Hepatocyte (in vitro differentiated cells): Measurements from ENCODE around the gene MLLT6. TPM values are rescaled to one million over a fixed set of nuclear protein-coding genes. Genes with fewer than 3 reads are reported as not detected.

Experiments used
- DNase-seq: peaks from one replicate; pipeline ENCODE4 v3.0.0-alpha.2; 2016; ENCODE audit warnings: low spot score
- H2AFZ ChIP-seq: fragments of 200-600 bp; sonication (generic); 2 replicates; pipeline ENCODE4 v1.6.0; 2016; ENCODE audit warnings: antibody characterized with exemption, mild to moderate bottlenecking
- H3K27ac ChIP-seq: fragments of 200-600 bp; sonication (generic); 2 replicates; pipeline ENCODE4 v1.5.1; 2016; ENCODE audit warnings: mild to moderate bottlenecking
- H3K27me3 ChIP-seq: fragments of 200-600 bp; sonication (generic); 2 replicates; pipeline ENCODE4 v1.6.1; 2016
- H3K36me3 ChIP-seq: fragments of 200-600 bp; sonication (generic); replicated peaks from 2 replicates; pipeline ENCODE4 v1.5.1; 2016; ENCODE audit warnings: low read depth; ENCODE audit not compliant: insufficient read depth
- H3K4me1 ChIP-seq: fragments of 200-600 bp; sonication (generic); 2 replicates; pipeline ENCODE4 v1.5.1; 2016; ENCODE audit warnings: mild to moderate bottlenecking, moderate library complexity; ENCODE audit not compliant: insufficient read depth
- H3K4me2 ChIP-seq: fragments of 200-600 bp; sonication (generic); 2 replicates; pipeline ENCODE4 v1.6.0; 2016
- H3K4me3 ChIP-seq: fragments of 200-600 bp; sonication (generic); 2 replicates; pipeline ENCODE4 v1.5.1; 2016; ENCODE audit warnings: mild to moderate bottlenecking
- H3K79me2 ChIP-seq: fragments of 200-600 bp; sonication (generic); 2 replicates; pipeline ENCODE4 v1.6.0; 2017; ENCODE audit warnings: mild to moderate bottlenecking
- H3K9me2 ChIP-seq: fragments of 200-600 bp; sonication (generic); replicated peaks from 2 replicates; pipeline ENCODE4 v1.6.0; 2017; ENCODE audit warnings: mild to moderate bottlenecking; ENCODE audit not compliant: insufficient read depth
- H3K9me3 ChIP-seq: fragments of 200-600 bp; sonication (generic); 2 replicates; pipeline ENCODE4 v1.5.1; 2016; ENCODE audit warnings: low read depth, mild to moderate bottlenecking
- H4K20me1 ChIP-seq: fragments of 200-600 bp; sonication (generic); 2 replicates; pipeline ENCODE4 v1.6.0; 2016; ENCODE audit warnings: mild to moderate bottlenecking; ENCODE audit not compliant: insufficient read depth, poor library complexity, severe bottlenecking
- EZH2 ChIP-seq: fragments of 200-600 bp; sonication (generic); IDR thresholded peaks from 2 replicates; pipeline ENCODE4 v1.6.1; 2016; ENCODE audit warnings: antibody characterized with exemption, mild to moderate bottlenecking, borderline replicate concordance
- EZH2phosphoT487 ChIP-seq: fragments of 200-600 bp; sonication (generic); IDR thresholded peaks from one replicate; pipeline ENCODE4 v1.6.1; 2018; ENCODE audit warnings: antibody characterized with exemption, mild to moderate bottlenecking, low read depth, moderate library complexity; ENCODE audit not compliant: unreplicated experiment, severe bottlenecking
- WGBS: methylation state at CpG from one replicate; pipeline ENCODE4 v1.1.6; 2016; ENCODE audit warnings: low lambda C conversion rate; ENCODE audit errors: missing lambda C conversion rate; 5-methylcytosine and 5-hydroxymethylcytosine counted together
- polyA plus RNA-seq: library from polyadenylated mRNA; unstranded; fragments of >200 nt; fragmentation: Nextera tagmentation; extraction: Ambion mirVana; gene quantifications from 2 replicates; pipeline ENCODE4 v1.2.1, GENCODE V29; 2016
- total RNA-seq: library from RNA; depleted of rRNA; stranded (reverse); fragments of >200 nt; gene quantifications from 2 replicates; pipeline ENCODE4 v1.2.3, GENCODE V29; 2014
- TF ChIP-seq, protein P1 (sequence below): fragments of 200-600 bp; sonication (generic); IDR thresholded peaks from 2 replicates; pipeline ENCODE4 v1.5.1; 2016; ENCODE audit warnings: antibody characterized with exemption, mild to moderate bottlenecking; ENCODE audit not compliant: poor library complexity

The MLLT6 gene
- total and polyA plus RNA-seq, 2 experiments from 2014 or later, result 10.6 to 27.5 TPM

DNA sequence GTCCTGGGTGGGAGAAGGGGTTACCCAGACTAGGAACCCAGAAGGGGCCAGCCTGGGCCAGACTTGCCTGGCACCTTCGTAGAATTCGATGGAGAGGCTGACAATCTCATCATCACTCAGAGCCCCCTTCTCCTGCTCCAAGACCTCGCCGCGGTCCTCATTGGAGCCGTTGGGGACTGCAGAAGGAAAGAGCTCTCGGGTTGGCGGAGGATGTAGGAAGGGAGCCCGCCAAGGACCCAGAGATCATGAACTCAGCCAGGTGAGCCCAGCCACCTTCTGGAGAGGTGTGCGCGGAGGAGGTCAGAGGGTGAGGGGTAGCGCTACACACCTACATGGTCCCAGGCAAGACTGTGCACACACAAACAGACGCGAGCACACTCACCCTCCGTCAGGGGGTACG is 33.6 kb downstream of the MLLT6 start:
- no peak overlapping the region for H3K4me2 ChIP-seq

DNA sequence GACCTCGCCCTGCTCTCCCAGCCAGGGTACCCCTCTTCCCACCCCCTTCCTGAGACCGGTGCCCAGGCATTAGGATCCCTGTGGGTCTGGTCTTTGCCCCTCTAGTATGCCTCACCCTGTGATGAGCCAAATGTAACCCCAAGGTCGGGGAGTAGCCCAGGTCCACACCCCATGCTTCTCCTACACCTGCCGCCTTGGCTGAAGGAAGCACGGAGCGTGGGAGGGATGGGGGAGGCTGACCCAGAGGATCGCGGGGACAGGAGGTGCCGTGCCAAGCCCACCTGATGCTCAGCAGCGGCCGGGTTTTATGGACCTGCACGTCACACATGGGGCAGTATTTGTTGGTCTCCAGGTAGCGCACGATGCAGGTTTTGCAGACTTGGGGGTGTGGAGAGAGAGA is 34.2 kb downstream of the MLLT6 start:
- Histone ChIP-seq H4K20me1 (peaks cover 54% of the 10 kb centered on the region), H3K27ac (no peak overlapping the region)
- no peak for DNase-seq

More for the DNA sequence above, 33.6 kb downstream of the MLLT6 start:
- Histone ChIP-seq H4K20me1 (peaks cover 51% of the 10 kb centered on the region), H2AFZ (no peak overlapping the region), H3K4me3 (no peak overlapping the region), H3K9me3 (no peaks in the 10 kb centered on the region), H3K36me3 (no peaks in the 10 kb centered on the region), H3K4me1 (peaks cover 24% of the 10 kb centered on the region), H3K9me2 (no peaks in the 10 kb centered on the region), H3K79me2 (peaks cover 58% of the 10 kb centered on the region), H3K27ac (no peak overlapping the region), H3K27me3 (no peaks in the 10 kb centered on the region)
- 99% methylated on average over 16 of the region's 16 CpGs for WGBS
- no peak for TF ChIP-seq EZH2
- TF ChIP-seq, protein P1, sequence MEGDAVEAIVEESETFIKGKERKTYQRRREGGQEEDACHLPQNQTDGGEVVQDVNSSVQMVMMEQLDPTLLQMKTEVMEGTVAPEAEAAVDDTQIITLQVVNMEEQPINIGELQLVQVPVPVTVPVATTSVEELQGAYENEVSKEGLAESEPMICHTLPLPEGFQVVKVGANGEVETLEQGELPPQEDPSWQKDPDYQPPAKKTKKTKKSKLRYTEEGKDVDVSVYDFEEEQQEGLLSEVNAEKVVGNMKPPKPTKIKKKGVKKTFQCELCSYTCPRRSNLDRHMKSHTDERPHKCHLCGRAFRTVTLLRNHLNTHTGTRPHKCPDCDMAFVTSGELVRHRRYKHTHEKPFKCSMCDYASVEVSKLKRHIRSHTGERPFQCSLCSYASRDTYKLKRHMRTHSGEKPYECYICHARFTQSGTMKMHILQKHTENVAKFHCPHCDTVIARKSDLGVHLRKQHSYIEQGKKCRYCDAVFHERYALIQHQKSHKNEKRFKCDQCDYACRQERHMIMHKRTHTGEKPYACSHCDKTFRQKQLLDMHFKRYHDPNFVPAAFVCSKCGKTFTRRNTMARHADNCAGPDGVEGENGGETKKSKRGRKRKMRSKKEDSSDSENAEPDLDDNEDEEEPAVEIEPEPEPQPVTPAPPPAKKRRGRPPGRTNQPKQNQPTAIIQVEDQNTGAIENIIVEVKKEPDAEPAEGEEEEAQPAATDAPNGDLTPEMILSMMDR, result no peak
- TF ChIP-seq EZH2phosphoT487, result no peak
- DNase-seq, result no peak

DNA sequence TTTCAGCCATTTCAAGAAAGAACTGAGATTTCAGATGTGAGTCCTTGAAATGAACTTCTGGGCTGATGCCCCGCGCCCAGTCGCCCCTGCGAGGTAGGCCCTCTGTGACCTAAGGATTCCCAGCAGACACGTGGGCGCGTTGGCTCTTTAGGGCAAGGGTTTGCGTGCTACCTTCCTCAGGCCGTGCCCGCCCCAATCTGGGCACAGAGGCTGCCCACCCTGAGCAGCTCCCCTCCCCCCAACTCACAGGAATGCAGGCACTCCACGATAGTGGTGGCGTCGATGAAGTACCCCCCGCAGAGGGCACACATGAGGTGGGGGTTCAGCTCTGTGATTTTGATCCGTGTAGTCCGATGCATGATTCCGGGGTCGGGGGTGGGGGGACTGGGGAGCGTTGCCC is 35.0 kb downstream of the MLLT6 start:
- Histone ChIP-seq H2AFZ (no peak overlapping the region), H4K20me1 (peaks cover 54% of the 10 kb centered on the region), H3K4me1 (peaks cover 28% of the 10 kb centered on the region), H3K36me3 (no peaks in the 10 kb centered on the region), H3K27ac (no peak overlapping the region), H3K79me2 (peaks cover 72% of the 10 kb centered on the region), H3K4me3 (no peak overlapping the region), H3K9me3 (no peaks in the 10 kb centered on the region), H3K9me2 (no peaks in the 10 kb centered on the region), H3K27me3 (no peaks in the 10 kb centered on the region), H3K4me2 (no peak overlapping the region)
- 91% methylated on average over 19 of the region's 19 CpGs for WGBS
- TF ChIP-seq EZH2 (no peak), EZH2phosphoT487 (no peak)
- TF ChIP-seq, protein P1, result no peak
- DNase-seq, result no peak

More for the DNA sequence above, 34.2 kb downstream of the MLLT6 start:
- no peaks in the 10 kb centered on the region for H3K9me3 ChIP-seq
- H3K4me2 ChIP-seq, result no peak overlapping the region
- peaks cover 64% of the 10 kb centered on the region for H3K79me2 ChIP-seq
- no peaks in the 10 kb centered on the region for H3K36me3 ChIP-seq
- H3K9me2 ChIP-seq, result no peaks in the 10 kb centered on the region
- WGBS, result 95% methylated on average over 14 of the region's 14 CpGs
- no peak for TF ChIP-seq EZH2phosphoT487
- TF ChIP-seq EZH2, result no peak
- TF ChIP-seq, protein P1, result no peak
- H2AFZ ChIP-seq, result no peak overlapping the region
- no peaks in the 10 kb centered on the region for H3K27me3 ChIP-seq
- no peak overlapping the region for H3K4me3 ChIP-seq
- peaks cover 28% of the 10 kb centered on the region for H3K4me1 ChIP-seq

DNA sequence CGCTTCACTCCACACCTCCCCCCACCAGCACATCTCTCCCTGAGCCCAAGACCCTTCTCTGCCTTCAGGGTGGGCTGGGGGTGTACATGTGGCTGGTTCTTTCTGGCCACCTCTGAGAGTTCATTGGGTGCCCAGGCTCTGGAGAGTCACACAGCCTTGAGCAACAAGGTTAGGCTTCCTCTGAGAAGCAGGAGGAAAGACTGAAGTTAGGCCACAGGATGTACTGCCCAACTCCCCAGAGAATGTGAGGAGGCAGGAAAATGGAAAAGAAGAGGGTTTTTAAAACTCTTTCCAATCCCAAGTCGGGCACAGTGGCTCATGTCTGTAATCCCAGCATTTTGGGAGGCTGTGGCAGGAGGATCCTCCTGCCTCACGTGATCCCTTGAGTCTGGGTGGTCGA is 35.7 kb downstream of the MLLT6 start:
- Histone ChIP-seq H3K27ac (peak overlapping the region; percentile 94), H3K79me2 (peaks cover 79% of the 10 kb centered on the region)

More for the DNA sequence above, 35.7 kb downstream of the MLLT6 start:
- 94% methylated on average over 4 of the region's 4 CpGs for WGBS
- Histone ChIP-seq H3K4me2 (no peak overlapping the region), H3K4me1 (peaks cover 35% of the 10 kb centered on the region), H4K20me1 (peaks cover 54% of the 10 kb centered on the region), H3K9me2 (no peaks in the 10 kb centered on the region), H2AFZ (no peak overlapping the region), H3K27me3 (no peaks in the 10 kb centered on the region), H3K9me3 (no peaks in the 10 kb centered on the region), H3K36me3 (no peaks in the 10 kb centered on the region), H3K4me3 (no peak overlapping the region)
- DNase-seq, result no peak
- TF ChIP-seq EZH2phosphoT487 (no peak), EZH2 (no peak)
- TF ChIP-seq, protein P1, result no peak
